SKM-1 treated with dmso at 0.1 percent for 144 hours (cell line): Measurements from ENCODE around the gene FCHSD2.
"Not testable (repeated sequence)": the region's sequence is repeated elsewhere in the genome, so short reads cannot be mapped to it uniquely, and the experiment has no call there.

ENCODE experiments used
- DNase-seq: peaks from one replicate; lab custom pipeline; 2025; ENCODE audit not compliant: unreplicated experiment; lab: John Stamatoyannopoulos, UW

Gene FCHSD2

GRCh38 chr11:72826191-72826941 lies 315.8 kb downstream of the FCHSD2 start:
- no peak for DNase-seq

- DNase-seq: no peak
These were observed 316.5 kb downstream of the FCHSD2 start for GRCh38 chr11:72825661-72826060.

DNA sequence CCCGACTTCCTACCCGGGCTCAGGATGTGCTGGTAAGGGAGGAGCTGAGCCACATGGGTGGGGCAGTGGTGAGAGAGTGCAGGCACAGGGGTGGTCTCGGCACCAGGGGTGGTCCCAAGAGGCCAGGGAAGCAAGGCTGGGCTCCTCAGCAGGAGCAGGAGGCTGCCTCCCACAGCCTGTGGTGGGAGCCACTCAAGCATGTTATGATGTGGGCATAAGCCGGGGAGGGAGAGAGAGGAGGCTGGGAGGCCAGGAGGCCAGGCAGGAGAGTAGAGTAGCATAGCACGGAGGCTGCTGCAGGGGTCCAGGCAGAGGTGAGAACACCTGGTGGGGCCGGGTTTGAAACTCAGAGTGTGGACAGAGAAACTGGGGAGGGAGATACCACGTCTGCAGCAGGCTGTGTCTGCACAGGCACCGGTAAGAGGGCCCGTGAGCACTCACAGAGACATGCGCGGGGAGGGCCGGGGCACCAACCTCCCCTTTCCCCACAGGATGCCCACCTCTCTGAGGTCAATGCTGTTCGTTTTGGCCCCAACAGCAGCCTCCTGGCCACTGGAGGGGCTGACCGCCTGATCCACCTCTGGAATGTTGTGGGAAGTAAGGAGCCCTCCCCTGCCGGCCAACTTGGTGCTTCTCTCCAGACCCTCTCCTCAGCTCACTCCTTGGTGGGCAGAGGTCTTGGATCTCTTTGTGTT lies 317.2 kb downstream of the FCHSD2 start:
- DNase-seq: no peak

GRCh38 chr11:72824020-72824419 lies 318.1 kb downstream of the FCHSD2 start:
- no peak for DNase-seq

DNA sequence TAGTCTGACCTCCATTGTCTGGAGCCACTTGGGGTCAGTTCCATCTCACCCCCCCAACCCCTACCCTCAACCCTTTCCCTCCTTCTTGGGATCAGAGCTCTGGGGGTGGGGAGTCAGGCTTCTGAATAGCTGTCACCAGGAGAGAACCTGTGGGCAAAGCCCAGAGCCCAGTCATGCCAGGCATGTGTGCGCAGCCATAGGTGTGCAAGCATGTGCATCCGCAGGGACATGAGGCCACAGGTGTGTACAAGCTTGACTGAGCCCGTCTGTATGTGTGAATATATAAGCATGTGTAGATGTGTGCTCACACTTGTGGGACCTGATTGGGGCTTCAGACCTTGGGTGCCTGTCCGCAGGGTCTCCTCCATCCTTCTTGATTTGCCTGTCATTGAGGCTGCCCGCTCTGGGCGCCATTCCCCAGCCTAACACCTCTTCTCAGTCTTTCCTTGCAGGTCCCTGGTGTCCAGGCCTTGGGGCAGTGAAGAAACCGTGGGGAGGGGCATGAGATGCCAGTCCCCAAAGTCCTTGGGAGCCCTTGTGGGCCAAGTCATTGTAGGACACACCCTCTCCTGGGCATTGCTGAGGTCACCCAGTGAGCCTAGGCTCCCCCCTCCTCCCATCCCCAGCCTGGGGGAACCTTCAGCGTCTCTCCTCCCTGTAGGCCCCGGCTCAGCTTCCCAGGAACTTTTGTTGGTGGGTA lies 318.9 kb downstream of the FCHSD2 start:
- no peak for DNase-seq

- DNase-seq: no peak
These were observed 320.0 kb downstream of the FCHSD2 start for GRCh38 chr11:72821920-72822799.

DNA sequence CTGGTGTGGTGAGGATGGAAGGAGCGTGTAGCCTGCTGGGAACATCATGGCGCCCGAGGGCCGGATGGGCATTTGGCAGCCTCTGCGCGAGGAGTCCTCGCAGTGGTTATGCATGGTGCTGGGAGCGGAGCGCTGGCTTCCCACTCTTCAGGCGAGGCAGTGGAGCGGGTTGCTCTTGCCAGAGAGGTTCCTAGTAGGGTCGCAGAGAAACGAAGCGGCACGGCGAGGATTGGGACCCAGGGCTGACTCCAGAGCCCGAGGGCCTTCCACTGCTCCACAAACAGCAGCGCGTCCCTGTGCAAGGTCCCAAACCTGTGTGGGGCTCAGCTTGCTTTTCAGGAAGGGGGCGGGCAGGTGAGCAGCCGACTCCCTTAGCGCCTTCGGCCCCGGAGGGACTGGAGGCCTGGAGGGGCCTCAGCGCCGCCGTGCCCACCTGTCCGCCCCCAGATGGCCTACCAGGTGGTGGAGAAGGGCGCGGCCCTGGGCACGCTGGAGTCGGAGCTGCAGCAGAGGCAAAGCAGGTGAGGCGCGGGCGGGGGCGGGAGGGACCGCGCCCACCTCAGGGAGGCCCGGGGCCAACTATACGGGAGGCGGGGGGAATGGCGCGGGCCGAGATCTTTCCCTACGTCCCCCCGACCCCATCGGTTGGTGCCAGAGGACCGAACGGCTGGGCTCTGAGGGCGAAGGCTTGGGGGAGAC lies 320.7 kb downstream of the FCHSD2 start:
- no peak for DNase-seq

DNA sequence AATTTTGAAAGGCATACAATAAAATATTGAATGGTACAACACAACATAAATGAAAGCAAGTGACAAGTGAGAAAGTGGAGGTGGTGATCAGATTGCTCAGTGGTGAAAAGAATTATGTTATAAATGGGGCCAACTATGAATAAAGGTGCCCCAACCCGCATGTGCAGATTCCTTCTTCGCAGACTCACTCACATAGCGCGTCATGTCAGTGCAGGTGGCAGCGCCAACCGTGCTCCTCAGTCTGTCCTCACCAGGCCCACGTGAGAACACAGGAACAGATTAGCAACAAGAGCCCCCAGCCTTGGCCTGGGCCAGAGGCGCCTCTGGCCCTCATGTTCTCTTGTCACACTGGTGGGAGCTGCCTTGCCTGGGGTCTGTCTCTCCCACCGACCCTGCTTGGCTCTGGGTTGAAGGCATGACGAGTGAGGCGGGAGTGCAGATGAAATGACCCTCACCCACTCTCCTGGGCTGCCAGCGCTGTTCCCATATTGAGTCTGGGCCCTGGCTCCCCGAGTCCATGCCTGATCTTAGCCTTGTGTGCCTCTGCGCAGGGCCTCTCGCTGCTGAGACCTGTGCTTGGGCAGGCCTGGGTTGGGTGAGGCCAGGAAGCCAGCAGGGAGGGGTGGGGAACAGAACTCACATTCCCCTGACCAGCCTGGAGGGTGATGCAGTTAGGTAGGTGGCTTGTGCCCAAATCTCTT lies 321.5 kb downstream of the FCHSD2 start:
- no peak for DNase-seq

GRCh38 chr11:72818971-72819370 lies 323.1 kb downstream of the FCHSD2 start:
- no peak for DNase-seq

- no peak for DNase-seq
These were observed 324.2 kb downstream of the FCHSD2 start for GRCh38 chr11:72817966-72818365.

DNA sequence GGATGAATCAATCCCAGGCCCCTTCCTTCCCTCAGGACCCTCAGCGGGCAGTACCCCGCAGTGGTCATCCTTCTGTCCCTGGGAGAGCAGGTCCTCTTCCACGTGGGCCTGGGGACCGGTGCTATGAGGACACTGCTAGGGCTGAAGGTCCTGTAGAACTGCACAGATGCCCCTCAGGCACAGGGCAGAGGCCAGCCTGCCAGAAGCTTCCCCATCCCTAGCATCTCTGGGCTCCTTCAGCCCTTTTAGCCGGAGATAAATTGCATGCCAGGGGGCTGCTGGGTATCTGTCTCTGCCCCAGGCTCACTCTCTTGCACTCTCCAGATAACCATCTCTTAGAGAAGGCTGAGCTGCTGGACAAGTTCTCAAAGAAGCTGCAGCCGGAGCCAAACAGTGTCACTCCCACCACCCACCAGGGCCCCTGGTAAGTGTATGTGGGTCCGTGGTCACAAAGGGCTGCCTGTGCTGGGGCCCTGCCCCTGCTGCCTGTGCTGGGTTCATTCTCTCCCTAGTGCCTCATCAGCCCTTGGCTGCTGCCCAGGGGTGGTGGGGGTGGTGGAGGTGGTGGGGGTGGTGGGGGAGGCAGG lies 325.6 kb downstream of the FCHSD2 start:
- DNase-seq: peak; percentile 59

DNA sequence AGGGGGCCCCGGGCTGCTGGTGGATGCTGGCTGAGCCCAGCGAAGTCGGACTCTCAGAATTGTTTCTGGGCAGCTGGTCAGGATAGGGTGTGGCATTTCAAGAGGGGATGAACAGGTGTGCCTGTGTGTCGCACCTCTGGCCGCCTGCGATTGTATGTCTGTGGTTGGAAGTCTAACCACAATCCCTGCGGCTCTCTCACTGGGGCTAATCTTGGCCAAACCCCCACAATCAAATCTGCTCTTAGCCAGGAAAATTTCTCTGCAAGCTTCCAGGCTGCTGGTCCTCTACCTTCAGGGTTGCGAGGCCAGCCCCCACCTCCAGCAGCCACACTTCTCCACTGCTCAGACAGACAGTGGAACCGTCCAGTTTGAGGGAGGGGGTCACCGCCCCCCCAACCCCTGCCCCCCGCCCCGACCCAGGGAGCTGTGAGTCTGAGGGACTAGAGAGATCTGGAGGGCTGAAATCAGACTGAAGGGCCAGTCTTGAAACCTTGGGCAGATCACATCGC lies 327.0 kb downstream of the FCHSD2 start:
- no peak for DNase-seq

- peak; percentile 82 for DNase-seq
These were observed 327.6 kb downstream of the FCHSD2 start, which contains the start of gene ATG16L2 for GRCh38 chr11:72814286-72815109. ATG16L2 (plus strand) TSS chr11:72814411; CDS start chr11:72814446, 35 bp downstream.

DNA sequence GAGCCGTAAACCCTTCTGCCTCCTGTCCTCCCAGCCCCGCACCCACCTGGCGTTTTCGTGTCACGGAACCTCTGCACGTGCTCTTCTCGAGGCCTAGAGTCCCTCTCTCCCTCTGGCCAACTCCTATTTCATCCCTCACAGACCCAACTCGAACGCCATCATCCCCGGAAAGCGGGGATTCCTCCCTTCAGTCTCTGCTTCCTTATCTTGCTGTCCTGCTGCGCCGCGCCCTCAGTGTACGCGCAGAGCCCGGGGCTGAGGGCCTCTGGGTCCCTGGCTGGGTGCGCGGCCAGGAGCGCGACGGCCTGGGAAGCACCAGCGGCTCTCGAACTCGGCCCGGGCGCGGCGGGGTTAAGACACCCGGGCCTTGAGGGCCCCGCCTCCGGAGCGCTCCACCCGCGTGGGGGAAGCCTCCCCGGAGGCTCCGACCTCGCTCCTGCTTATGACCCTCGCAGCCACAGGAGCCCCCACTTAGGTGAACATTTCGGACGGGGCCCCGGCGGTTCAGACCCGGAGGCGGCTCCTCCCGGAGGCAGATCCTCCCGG lies 328.3 kb downstream of the FCHSD2 start:
- peak; percentile 82 for DNase-seq

DNA sequence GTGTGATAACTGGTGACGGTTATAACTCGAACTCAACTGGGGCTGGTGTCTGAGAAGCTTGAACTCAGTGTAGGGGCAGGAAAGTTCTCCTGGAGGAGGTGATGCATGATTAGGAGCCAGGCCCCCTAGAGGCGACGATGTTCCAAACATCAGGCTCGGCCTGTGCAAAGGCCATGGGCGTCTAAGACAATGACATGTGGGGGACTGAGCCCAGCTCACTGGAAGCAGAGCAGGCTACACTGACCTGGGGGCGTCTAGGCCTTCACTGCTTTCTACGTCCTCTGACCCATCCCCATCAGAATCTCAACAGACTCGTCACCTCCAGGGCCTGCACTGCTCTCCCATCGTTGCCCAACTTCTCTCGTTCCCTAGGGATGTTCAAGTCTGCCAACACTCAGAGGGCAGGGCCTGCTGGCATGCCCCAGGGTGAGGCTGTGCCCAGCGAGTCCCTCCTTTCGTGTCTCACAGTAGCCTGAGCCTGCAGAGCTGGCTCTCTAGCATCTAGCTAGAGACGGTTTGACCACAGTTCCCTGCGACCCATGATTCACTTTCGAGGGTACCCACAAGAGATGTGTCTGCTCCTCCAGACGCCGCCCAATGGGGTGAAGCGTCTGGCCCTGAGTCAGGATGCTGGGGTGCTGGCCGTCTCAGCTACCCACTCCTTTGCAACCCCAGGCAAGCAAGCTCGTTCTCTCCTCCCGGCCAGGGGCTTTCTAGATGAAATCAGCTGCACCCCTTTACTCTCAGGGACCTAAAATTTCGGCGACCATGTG lies 329.0 kb downstream of the FCHSD2 start:
- DNase-seq: peak; percentile 42

GRCh38 chr11:72812604-72812966 lies 329.5 kb downstream of the FCHSD2 start:
- DNase-seq: no peak

DNA sequence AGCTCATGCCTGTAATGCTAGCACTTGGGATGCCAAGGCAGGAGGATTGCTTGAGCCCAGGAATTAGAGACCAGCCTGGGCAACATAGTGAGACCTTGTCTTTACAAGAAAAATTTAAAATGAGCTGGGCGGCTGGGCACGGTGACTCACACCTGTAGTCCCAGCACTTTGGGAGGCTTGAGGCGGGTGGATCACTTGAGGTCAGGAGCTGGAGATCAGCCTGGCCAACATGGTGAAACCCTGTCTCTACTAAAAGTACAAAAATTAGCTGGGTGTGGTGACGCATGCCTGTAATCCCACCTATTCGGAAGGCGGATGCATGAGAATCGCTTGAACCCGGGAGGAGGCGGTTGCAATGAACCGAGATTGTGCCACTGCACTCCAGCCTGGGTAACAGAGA lies 330.4 kb downstream of the FCHSD2 start:
- DNase-seq: not testable (repeated sequence)
